SK-N-DZ (cell line): Measurements from ENCODE around the gene COBLL1.

ENCODE experiments used
- small RNA-seq, 2 experiments: library from RNA; depleted of rRNA; stranded (forward); fragments of <200 nt; gene quantifications; one replicate each; pipeline ENCODE3, GENCODE V24; 2014

Gene COBLL1

Small RNA genes lying within 50 kb of the gene (small RNA-seq; reads per million reads assigned to genes)
- 0 to 0.27 reads per million in 2 experiments for gene RNA5SP110
- gene SNORA70F = 0 reads per million in 2 experiments
